Measurements from ENCODE around the gene NRXN3. TPM values are rescaled to one million over a fixed set of nuclear protein-coding genes. Genes with fewer than 3 reads are reported as not detected.
A peak's percentile ranks its signal among the peaks of the same experiment; 100 is the strongest.

The NRXN3 gene
- polyA plus RNA-seq, 1 of the 3 experiments (the other 2 are of a cell fraction): 1.6 TPM

DNA sequence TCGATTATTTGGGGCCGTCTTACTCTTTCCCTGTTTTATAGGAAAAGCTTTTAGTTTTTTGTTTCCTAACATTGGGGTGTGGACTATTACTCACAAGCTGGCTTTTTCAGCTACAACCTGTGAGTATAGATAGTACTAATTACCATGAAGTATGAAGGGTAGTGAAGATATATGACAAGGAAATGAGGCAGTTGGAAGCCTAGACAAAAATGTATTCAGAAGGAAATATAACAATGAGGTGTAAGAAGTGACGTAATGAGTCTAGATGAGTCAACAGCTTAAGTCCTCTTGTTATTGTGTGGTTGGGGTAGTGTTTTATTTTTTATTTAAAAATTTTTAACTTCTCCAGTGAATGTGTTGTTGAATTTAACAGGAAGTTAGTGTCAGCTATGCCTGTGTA lies 804.5 kb downstream of the NRXN3 start:
- Histone ChIP-seq H3K27ac (ENCODE audit: low read depth in 2 of 2, low read length in 1 of 2) (no peak overlapping the region), H3K79me2 (ENCODE audit: insufficient read depth) (no peaks in the 10 kb centered on the region), H3K4me3 (ENCODE audit: low read depth in 2 of 2, low read length in 1 of 2) (no peak overlapping the region), H3K9me3 (no peaks in the 10 kb centered on the region), H3K36me3 (replicated peaks in 1 of 2; ENCODE audit: control insufficient read depth in 1 of 2, insufficient read depth in 2 of 2, low read length in 1 of 2) (no peaks in the 10 kb centered on the region), H3F3A (replicated peaks; ENCODE audit: insufficient read depth) (peaks cover 5% of the 10 kb centered on the region), H4K20me1 (ENCODE audit: insufficient read depth) (no peaks in the 10 kb centered on the region), H3K4me2 (no peak overlapping the region), H3K9me2 (no peaks in the 10 kb centered on the region), H3K4me1 (ENCODE audit: control insufficient read depth in 1 of 2, insufficient read depth in 2 of 2, low read depth in 1 of 2, low read length in 1 of 2) (no peaks in the 10 kb centered on the region; a peak in 2 of 4 replicates), H3K9ac (no peak overlapping the region), H3K27me3 (ENCODE audit: insufficient read depth) (no peaks in the 10 kb centered on the region), H2AFZ (ENCODE audit: low read depth) (no peak overlapping the region)
- ChIA-PET CTCF (interaction anchor here (0.9 to 1.8 kb wide), 4 partner anchors 10 to 41 kb away, joined by 3 to 12 read pairs (median 4); no protein-coding TSS in a partner anchor), POLR2A (no interaction called here)
- TF ChIP-seq JUND (IDR thresholded peaks at IDR 0.05): no peak
- TF ChIP-seq RCOR1 (IDR thresholded peaks at IDR 0.05; ENCODE audit: low read length): no peak
- TF ChIP-seq EP300 (IDR thresholded peaks at IDR 0.05; ENCODE audit: borderline replicate concordance in 1 of 2, low read depth in 1 of 2, low read length in 1 of 2): no peak
- TF ChIP-seq TEAD4 (IDR thresholded peaks at IDR 0.05; ENCODE audit: borderline replicate concordance, insufficient read depth): no peak
- WGBS (ENCODE audit: low lambda C conversion rate): 56% methylated on average over 3 of the region's 3 CpGs
- DNase-seq: no peak

DNA sequence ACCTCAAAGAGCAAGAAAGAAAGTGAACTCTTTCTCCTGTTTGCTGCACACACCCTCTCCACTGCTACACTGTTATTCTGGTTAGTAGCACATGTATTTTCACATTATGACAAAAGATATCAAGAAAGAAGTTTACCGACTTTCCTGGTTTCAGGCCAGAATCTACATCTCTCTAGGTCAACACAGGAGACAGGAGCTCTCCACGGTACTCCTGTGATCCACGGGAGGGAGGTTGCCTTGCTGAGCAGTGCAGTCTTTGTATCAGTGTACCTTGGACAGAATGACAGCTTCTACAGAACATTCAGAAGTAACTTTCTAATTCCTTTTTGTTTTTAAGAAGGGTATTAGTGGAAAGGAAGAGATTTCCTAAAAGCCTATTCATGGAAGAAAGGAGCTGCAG lies 805.6 kb downstream of the NRXN3 start:
- Histone ChIP-seq H3F3A (replicated peaks; ENCODE audit: insufficient read depth) (no peaks in the 10 kb centered on the region), H3K9me2 (no peaks in the 10 kb centered on the region), H2AFZ (ENCODE audit: low read depth) (no peak overlapping the region), H3K79me2 (ENCODE audit: insufficient read depth) (no peaks in the 10 kb centered on the region), H3K27ac (ENCODE audit: low read depth in 2 of 2, low read length in 1 of 2) (no peak overlapping the region), H3K9me3 (no peaks in the 10 kb centered on the region), H4K20me1 (ENCODE audit: insufficient read depth) (no peaks in the 10 kb centered on the region), H3K9ac (no peak overlapping the region), H3K4me2 (no peak overlapping the region), H3K4me3 (ENCODE audit: low read depth in 2 of 2, low read length in 1 of 2) (no peak overlapping the region), H3K4me1 (ENCODE audit: control insufficient read depth in 1 of 2, insufficient read depth in 2 of 2, low read depth in 1 of 2, low read length in 1 of 2) (no peaks in the 10 kb centered on the region; a peak in 2 of 4 replicates), H3K36me3 (replicated peaks in 1 of 2; ENCODE audit: control insufficient read depth in 1 of 2, insufficient read depth in 2 of 2, low read length in 1 of 2) (no peaks in the 10 kb centered on the region), H3K27me3 (ENCODE audit: insufficient read depth) (no peaks in the 10 kb centered on the region)
- ChIA-PET CTCF (interaction anchor here (0.6 to 1.9 kb wide), 3 partner anchors 16 to 239 kb away, joined by 3 to 6 read pairs (median 3); no protein-coding TSS in a partner anchor), POLR2A (no interaction called here)
- no peak for DNase-seq
- 56% methylated on average over 3 of the region's 3 CpGs for WGBS (ENCODE audit: low lambda C conversion rate)
- TF ChIP-seq NRF1 (IDR thresholded peaks at IDR 0.05; ENCODE audit: low read depth, low read length) (no peak), RCOR1 (IDR thresholded peaks at IDR 0.05; ENCODE audit: low read length) (no peak)
- TF ChIP-seq, protein P1, sequence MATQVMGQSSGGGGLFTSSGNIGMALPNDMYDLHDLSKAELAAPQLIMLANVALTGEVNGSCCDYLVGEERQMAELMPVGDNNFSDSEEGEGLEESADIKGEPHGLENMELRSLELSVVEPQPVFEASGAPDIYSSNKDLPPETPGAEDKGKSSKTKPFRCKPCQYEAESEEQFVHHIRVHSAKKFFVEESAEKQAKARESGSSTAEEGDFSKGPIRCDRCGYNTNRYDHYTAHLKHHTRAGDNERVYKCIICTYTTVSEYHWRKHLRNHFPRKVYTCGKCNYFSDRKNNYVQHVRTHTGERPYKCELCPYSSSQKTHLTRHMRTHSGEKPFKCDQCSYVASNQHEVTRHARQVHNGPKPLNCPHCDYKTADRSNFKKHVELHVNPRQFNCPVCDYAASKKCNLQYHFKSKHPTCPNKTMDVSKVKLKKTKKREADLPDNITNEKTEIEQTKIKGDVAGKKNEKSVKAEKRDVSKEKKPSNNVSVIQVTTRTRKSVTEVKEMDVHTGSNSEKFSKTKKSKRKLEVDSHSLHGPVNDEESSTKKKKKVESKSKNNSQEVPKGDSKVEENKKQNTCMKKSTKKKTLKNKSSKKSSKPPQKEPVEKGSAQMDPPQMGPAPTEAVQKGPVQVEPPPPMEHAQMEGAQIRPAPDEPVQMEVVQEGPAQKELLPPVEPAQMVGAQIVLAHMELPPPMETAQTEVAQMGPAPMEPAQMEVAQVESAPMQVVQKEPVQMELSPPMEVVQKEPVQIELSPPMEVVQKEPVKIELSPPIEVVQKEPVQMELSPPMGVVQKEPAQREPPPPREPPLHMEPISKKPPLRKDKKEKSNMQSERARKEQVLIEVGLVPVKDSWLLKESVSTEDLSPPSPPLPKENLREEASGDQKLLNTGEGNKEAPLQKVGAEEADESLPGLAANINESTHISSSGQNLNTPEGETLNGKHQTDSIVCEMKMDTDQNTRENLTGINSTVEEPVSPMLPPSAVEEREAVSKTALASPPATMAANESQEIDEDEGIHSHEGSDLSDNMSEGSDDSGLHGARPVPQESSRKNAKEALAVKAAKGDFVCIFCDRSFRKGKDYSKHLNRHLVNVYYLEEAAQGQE (IDR thresholded peaks at IDR 0.05; ENCODE audit: low read depth, low read length): peak; percentile 90

DNA sequence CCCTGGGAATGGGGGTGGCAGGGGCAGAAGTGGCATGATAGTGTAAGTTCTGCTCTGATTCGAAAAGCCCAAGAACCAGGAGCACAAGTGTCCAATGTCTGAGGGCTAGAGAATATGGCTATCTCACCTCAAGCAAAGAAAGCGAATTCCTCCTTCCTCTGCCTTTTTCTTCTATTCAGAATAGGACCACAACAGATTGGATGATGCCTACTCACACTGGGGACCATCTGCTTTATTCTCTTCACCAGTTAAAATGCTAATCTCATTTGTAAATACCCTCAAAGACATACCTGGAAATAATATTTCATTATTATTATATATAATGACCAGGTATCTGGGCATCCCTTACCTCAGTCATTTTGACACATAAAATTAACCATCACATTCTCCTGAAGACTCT lies 808.7 kb downstream of the NRXN3 start:
- Histone ChIP-seq H3K36me3 (replicated peaks in 1 of 2; ENCODE audit: control insufficient read depth in 1 of 2, insufficient read depth in 2 of 2, low read length in 1 of 2) (no peaks in the 10 kb centered on the region), H3K4me1 (ENCODE audit: control insufficient read depth in 1 of 2, insufficient read depth in 2 of 2, low read depth in 1 of 2, low read length in 1 of 2) (no peaks in the 10 kb centered on the region; a peak in 1 of 4 replicates), H3K4me2 (no peak overlapping the region), H3F3A (replicated peaks; ENCODE audit: insufficient read depth) (peaks cover 7% of the 10 kb centered on the region), H4K20me1 (ENCODE audit: insufficient read depth) (no peaks in the 10 kb centered on the region), H3K9me3 (no peaks in the 10 kb centered on the region), H3K9ac (no peak overlapping the region), H3K27me3 (ENCODE audit: insufficient read depth) (no peaks in the 10 kb centered on the region), H2AFZ (ENCODE audit: low read depth) (no peak overlapping the region), H3K27ac (ENCODE audit: low read depth in 2 of 2, low read length in 1 of 2) (no peak overlapping the region), H3K79me2 (ENCODE audit: insufficient read depth) (no peaks in the 10 kb centered on the region), H3K9me2 (no peaks in the 10 kb centered on the region), H3K4me3 (ENCODE audit: low read depth in 2 of 2, low read length in 1 of 2) (no peak overlapping the region)
- WGBS (ENCODE audit: low lambda C conversion rate): 40% methylated on average over 2 of the region's 2 CpGs
- ChIA-PET POLR2A (no interaction called here), CTCF (interaction anchor here (1.3 kb wide), 2 partner anchors 12 to 19 kb away, joined by 3 read pairs; no protein-coding TSS in a partner anchor)
- DNase-seq: no peak
- TF ChIP-seq POLR2AphosphoS5 (IDR thresholded peaks at IDR 0.05; ENCODE audit: low read depth, low read length) (no peak), SIN3A (IDR thresholded peaks at IDR 0.05; ENCODE audit: borderline replicate concordance, low read depth, low read length) (no peak), RXRA (IDR thresholded peaks at IDR 0.05; ENCODE audit: borderline replicate concordance, low read depth) (no peak), TEAD4 (IDR thresholded peaks at IDR 0.05; ENCODE audit: borderline replicate concordance, insufficient read depth) (no peak), RAD21 (IDR thresholded peaks at IDR 0.05; ENCODE audit: low read length) (no peak), EZH2phosphoT487 (IDR thresholded peaks at IDR 0.05; ENCODE audit: borderline replicate concordance, low read depth) (no peak), FOSL2 (IDR thresholded peaks at IDR 0.05; ENCODE audit: borderline replicate concordance, low read depth) (no peak), JUND (IDR thresholded peaks at IDR 0.05) (no peak)
- TF ChIP-seq, protein P2, sequence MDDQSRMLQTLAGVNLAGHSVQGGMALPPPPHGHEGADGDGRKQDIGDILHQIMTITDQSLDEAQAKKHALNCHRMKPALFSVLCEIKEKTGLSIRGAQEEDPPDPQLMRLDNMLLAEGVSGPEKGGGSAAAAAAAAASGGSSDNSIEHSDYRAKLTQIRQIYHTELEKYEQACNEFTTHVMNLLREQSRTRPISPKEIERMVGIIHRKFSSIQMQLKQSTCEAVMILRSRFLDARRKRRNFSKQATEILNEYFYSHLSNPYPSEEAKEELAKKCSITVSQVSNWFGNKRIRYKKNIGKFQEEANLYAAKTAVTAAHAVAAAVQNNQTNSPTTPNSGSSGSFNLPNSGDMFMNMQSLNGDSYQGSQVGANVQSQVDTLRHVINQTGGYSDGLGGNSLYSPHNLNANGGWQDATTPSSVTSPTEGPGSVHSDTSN (IDR thresholded peaks at IDR 0.05): no peak
- TF ChIP-seq, protein P3, sequence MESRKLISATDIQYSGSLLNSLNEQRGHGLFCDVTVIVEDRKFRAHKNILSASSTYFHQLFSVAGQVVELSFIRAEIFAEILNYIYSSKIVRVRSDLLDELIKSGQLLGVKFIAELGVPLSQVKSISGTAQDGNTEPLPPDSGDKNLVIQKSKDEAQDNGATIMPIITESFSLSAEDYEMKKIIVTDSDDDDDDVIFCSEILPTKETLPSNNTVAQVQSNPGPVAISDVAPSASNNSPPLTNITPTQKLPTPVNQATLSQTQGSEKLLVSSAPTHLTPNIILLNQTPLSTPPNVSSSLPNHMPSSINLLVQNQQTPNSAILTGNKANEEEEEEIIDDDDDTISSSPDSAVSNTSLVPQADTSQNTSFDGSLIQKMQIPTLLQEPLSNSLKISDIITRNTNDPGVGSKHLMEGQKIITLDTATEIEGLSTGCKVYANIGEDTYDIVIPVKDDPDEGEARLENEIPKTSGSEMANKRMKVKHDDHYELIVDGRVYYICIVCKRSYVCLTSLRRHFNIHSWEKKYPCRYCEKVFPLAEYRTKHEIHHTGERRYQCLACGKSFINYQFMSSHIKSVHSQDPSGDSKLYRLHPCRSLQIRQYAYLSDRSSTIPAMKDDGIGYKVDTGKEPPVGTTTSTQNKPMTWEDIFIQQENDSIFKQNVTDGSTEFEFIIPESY (IDR thresholded peaks at IDR 0.05; ENCODE audit: borderline replicate concordance, low read depth): no peak
- TF ChIP-seq, protein P4, sequence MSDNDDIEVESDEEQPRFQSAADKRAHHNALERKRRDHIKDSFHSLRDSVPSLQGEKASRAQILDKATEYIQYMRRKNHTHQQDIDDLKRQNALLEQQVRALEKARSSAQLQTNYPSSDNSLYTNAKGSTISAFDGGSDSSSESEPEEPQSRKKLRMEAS (IDR thresholded peaks at IDR 0.05; ENCODE audit: low read depth): no peak

Data from SK-N-SH (cell line).